Tibial nerve (tissue), 4 donors: ENCODE data around the gene MACO1.
"Not testable (repeated sequence)": the region's sequence is repeated elsewhere in the genome, so short reads cannot be mapped to it uniquely, and the experiment has no call there.

Source experiments
- EP300 ChIP-seq, 2 donors: sonication (generic); formaldehyde crosslinking; IDR thresholded peaks; one replicate each; pipeline ENCODE4 v1.6.1; 2017; ENCODE audit warnings: antibody characterized with exemption in 2 of 2, mild to moderate bottlenecking in 1 of 2
- POLR2A ChIP-seq, 2 donors: fragments of 450-650 bp; IDR thresholded peaks; one replicate each; pipeline ENCODE4 v1.6.1; 2017; ENCODE audit warnings: antibody characterized with exemption in 2 of 2, mild to moderate bottlenecking in 2 of 2, moderate library complexity in 2 of 2
- TF ChIP-seq, protein P1 (sequence below), 5 experiments: fragments of 200-600 bp in 3 of 5; fragments of 450-650 bp in 2 of 5; sonication (generic) in 3 of 5; IDR thresholded peaks; one replicate each; pipeline ENCODE4 v1.5.1; 2016 to 2019; ENCODE audit warnings: antibody characterized with exemption in 5 of 5, mild to moderate bottlenecking in 3 of 5, moderate library complexity in 2 of 5

DNA sequence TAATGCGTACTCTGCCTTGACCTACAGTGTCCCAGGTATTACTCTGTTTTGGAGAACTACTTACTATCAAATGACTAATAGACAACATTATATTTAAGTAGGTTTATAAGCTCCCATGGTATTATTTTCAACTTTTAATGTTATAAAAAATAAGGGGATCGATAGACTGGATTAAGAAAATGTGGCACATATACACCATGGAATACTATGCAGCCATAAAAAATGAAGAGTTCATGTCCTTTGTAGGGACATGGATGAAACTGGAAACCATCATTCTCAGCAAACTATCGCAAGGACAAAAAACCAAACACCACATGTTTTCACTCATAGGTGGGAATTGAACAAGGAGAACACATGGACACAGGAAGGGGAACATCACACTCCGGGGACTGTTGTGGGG is 30.1 kb downstream of the MACO1 start:
- TF ChIP-seq, protein P1, sequence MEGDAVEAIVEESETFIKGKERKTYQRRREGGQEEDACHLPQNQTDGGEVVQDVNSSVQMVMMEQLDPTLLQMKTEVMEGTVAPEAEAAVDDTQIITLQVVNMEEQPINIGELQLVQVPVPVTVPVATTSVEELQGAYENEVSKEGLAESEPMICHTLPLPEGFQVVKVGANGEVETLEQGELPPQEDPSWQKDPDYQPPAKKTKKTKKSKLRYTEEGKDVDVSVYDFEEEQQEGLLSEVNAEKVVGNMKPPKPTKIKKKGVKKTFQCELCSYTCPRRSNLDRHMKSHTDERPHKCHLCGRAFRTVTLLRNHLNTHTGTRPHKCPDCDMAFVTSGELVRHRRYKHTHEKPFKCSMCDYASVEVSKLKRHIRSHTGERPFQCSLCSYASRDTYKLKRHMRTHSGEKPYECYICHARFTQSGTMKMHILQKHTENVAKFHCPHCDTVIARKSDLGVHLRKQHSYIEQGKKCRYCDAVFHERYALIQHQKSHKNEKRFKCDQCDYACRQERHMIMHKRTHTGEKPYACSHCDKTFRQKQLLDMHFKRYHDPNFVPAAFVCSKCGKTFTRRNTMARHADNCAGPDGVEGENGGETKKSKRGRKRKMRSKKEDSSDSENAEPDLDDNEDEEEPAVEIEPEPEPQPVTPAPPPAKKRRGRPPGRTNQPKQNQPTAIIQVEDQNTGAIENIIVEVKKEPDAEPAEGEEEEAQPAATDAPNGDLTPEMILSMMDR (IDR thresholded peaks at IDR 0.05): not testable (repeated sequence)
- TF ChIP-seq POLR2A, EP300 (IDR thresholded peaks at IDR 0.05): not testable (repeated sequence)
